Activated CD8-positive, alpha-beta T cell treated with anti-CD3 and anti-CD28 coated beads for 36 hours (primary cell): ENCODE measurements around the gene PRKCG. TPM values are rescaled to one million over a fixed set of nuclear protein-coding genes. Genes with fewer than 3 reads are reported as not detected.

Experiments
- ATAC-seq: fragments of 200-7000 bp; cut with Tn5 transposase; one replicate; pipeline ENCODE4 v1.10.0; 2021; ENCODE audit warnings: mild to moderate bottlenecking, moderate library complexity
- CTCF ChIA-PET: fragments of 350-600 bp; sonication (Branson Sonifier 250); formaldehyde crosslinking; loops from one replicate; lab custom pipeline; 2021; ENCODE audit warnings: antibody characterized with exemption; lab: Charles Lee
- POLR2A ChIA-PET: fragments of 350-600 bp; sonication (Branson Sonifier 250); formaldehyde crosslinking; loops from one replicate; lab custom pipeline; 2021; ENCODE audit warnings: antibody characterized with exemption; lab: Charles Lee
- DNase-seq: peaks from one replicate; pipeline ENCODE4 v3.0.0-alpha.2; 2020
- H3K27ac Mint-ChIP-seq: one replicate; pipeline ENCODE4 v1.8.0; 2021; ENCODE audit warnings: mild to moderate bottlenecking, mixed read lengths
- H3K27me3 Mint-ChIP-seq: one replicate; pipeline ENCODE4 v1.8.0; 2021; ENCODE audit warnings: mixed read lengths
- H3K36me3 Mint-ChIP-seq: one replicate; pipeline ENCODE4 v1.8.0; 2021; ENCODE audit warnings: low read depth, mixed read lengths
- H3K4me1 Mint-ChIP-seq: one replicate; pipeline ENCODE4 v1.8.0; 2021; ENCODE audit warnings: low read depth, mixed read lengths
- H3K4me3 Mint-ChIP-seq: one replicate; pipeline ENCODE4 v1.8.0; 2021; ENCODE audit warnings: mild to moderate bottlenecking, moderate library complexity, mixed read lengths
- H3K9me3 Mint-ChIP-seq: one replicate; pipeline ENCODE4 v1.8.0; 2021; ENCODE audit warnings: mixed read lengths
- intact Hi-C: fragments of 100-400 bp; cut with micrococcal nuclease; formaldehyde crosslinking; loops from one replicate; pipeline ENCODE4 v1.10.0; 2022
- total RNA-seq, 2 experiments: library from RNA; stranded (reverse); gene quantifications; one replicate each; pipeline ENCODE4 v1.2.3, GENCODE V29; 2021
- TF ChIP-seq, protein P1 (sequence below): fragments of 200-600 bp; IDR thresholded peaks from one replicate; pipeline ENCODE4 v1.8.0; 2022; ENCODE audit warnings: antibody characterized with exemption, mild to moderate bottlenecking

The PRKCG gene
- total RNA-seq, 2 experiments from 2014 or later, result 0.11 TPM; not detected in 1

- ATAC-seq (no peak), DNase-seq (no peak)
- Mint-ChIP-seq H3K36me3 (no peaks in the 10 kb centered on the region), H3K4me3 (no peak overlapping the region), H3K27ac (no peak overlapping the region), H3K27me3 (peaks cover 25% of the 10 kb centered on the region), H3K9me3 (no peaks in the 10 kb centered on the region), H3K4me1 (peaks cover 4% of the 10 kb centered on the region)
- CTCF ChIA-PET, result interaction anchor here (0.9 to 2.0 kb wide), 3 partner anchors 65 to 183 kb away, joined by 3 to 7 read pairs (median 5); no protein-coding TSS in a partner anchor
- TF ChIP-seq, protein P1, sequence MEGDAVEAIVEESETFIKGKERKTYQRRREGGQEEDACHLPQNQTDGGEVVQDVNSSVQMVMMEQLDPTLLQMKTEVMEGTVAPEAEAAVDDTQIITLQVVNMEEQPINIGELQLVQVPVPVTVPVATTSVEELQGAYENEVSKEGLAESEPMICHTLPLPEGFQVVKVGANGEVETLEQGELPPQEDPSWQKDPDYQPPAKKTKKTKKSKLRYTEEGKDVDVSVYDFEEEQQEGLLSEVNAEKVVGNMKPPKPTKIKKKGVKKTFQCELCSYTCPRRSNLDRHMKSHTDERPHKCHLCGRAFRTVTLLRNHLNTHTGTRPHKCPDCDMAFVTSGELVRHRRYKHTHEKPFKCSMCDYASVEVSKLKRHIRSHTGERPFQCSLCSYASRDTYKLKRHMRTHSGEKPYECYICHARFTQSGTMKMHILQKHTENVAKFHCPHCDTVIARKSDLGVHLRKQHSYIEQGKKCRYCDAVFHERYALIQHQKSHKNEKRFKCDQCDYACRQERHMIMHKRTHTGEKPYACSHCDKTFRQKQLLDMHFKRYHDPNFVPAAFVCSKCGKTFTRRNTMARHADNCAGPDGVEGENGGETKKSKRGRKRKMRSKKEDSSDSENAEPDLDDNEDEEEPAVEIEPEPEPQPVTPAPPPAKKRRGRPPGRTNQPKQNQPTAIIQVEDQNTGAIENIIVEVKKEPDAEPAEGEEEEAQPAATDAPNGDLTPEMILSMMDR, result no peak
- intact Hi-C loops, result loop anchor here (10.0 kb wide), 1 partner anchor 57 kb away; the partner anchor contains the start of gene CACNG7
- POLR2A ChIA-PET, result no interaction called here
These were observed 34.4 kb upstream of the PRKCG start for GRCh38 chr19:53847555-53847954.

DNA sequence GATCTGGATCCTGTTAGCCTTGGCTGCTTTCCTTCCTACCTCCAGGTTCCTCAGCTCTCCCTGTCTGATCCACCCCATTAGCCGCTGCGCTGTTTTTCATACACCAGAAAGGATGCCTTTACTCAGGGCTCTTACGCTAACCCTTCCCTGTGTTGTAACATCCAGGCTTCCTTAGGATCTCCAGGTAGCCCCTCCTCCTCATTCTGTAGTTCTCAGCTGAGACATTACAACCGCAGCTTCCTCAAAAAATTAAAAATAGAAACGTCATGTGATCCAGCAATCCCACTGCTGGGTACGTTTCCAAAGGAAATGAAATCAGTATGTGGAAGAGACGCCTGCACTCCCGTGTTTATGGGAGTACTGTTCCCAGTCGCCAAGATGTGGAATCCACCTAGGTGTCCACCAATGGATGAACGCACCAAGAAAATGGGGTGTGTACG lies 32.7 kb upstream of the PRKCG start:
- Mint-ChIP-seq H3K27me3 (peaks cover 25% of the 10 kb centered on the region), H3K4me3 (no peak overlapping the region), H3K36me3 (no peaks in the 10 kb centered on the region), H3K4me1 (peaks cover 4% of the 10 kb centered on the region), H3K27ac (no peak overlapping the region), H3K9me3 (no peaks in the 10 kb centered on the region)
- intact Hi-C loops, result loop anchor here (10.0 kb wide), 1 partner anchor 56 kb away; the partner anchor contains the start of gene CACNG7
- POLR2A ChIA-PET, result no interaction called here
- ATAC-seq (no peak), DNase-seq (no peak)
- TF ChIP-seq, protein P1, result no peak
- CTCF ChIA-PET, result interaction anchor here (1.6 to 1.9 kb wide), 2 partner anchors 63 to 175 kb away, joined by 5 to 7 read pairs; no protein-coding TSS in a partner anchor

DNA sequence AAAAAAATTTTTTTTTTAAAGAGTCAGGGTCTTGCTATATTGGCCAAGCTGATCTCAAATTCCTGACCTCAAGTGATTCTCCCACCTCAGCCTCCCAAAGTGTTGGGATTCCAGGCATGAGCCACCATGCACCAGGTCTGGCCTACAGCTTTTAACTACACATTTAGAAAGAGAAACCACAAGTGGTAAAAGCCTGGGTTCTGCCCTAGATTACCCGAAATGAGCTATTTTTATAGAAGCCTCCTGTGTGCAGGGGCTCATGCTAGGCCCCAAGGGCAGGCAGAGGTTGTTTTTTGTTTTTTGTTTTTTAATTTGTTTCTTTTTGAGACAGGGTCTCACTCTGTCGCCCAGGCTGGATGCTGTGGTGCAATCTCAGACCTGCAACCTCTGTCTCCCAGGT lies 28.3 kb upstream of the PRKCG start:
- Mint-ChIP-seq H3K4me1 (peaks cover 4% of the 10 kb centered on the region), H3K9me3 (no peaks in the 10 kb centered on the region), H3K4me3 (no peak overlapping the region), H3K27ac (no peak overlapping the region), H3K36me3 (no peaks in the 10 kb centered on the region), H3K27me3 (peaks cover 18% of the 10 kb centered on the region)
- TF ChIP-seq, protein P1, result no peak
- no peak for DNase-seq
- ChIA-PET POLR2A (interaction anchor here (0.6 to 1.1 kb wide), 2 partner anchors 17 to 51 kb away, joined by 3 read pairs; no protein-coding TSS in a partner anchor), CTCF (interaction anchor here (0.9 to 1.8 kb wide), 6 partner anchors 9 to 242 kb away, joined by 4 to 9 read pairs (median 6); partner anchors contain the start of gene MYADM)
- peak; percentile 57 for ATAC-seq
- intact Hi-C loops, result no loop called here

- H3K27ac Mint-ChIP-seq, result no peak overlapping the region
- intact Hi-C loops, result no loop called here
- H3K4me3 Mint-ChIP-seq, result no peak overlapping the region
- no peaks in the 10 kb centered on the region for H3K36me3 Mint-ChIP-seq
- peaks cover 13% of the 10 kb centered on the region for H3K4me1 Mint-ChIP-seq
- ATAC-seq, result no peak
- H3K27me3 Mint-ChIP-seq, result no peaks in the 10 kb centered on the region
- no peak for DNase-seq
- ChIA-PET POLR2A (interaction anchor here (5.0 kb wide), 1 partner anchor 12 kb away, joined by 18 read pairs; no protein-coding TSS in a partner anchor), CTCF (interaction anchor here (0.9 kb wide), 1 partner anchor 160 kb away, joined by 3 read pairs; no protein-coding TSS in a partner anchor)
- TF ChIP-seq, protein P1, result no peak
- no peaks in the 10 kb centered on the region for H3K9me3 Mint-ChIP-seq
These were observed 17.6 kb upstream of the PRKCG start for GRCh38 chr19:53864308-53864836.

DNA sequence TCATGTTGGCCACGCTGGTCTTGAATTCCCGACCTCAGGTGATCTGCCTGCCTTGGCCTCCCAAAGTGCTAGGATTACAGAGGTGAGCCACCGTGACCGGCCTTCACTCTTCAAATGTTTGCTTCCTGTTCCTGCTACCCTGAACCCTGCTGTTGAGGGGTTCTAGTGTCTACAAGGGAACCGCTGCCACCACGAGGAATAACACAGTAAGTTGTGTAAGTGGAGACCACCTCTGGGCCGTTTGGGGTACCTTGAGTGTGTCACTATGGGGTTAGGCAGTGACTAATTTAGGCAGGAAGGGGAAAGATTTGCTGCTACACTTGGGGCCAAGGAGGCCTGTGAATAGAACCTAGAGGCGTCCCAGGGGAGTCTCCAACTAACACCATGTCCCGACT lies 16.5 kb upstream of the PRKCG start:
- Mint-ChIP-seq H3K4me3 (peak overlapping the region; percentile 92), H3K4me1 (peaks cover 15% of the 10 kb centered on the region), H3K27ac (peak overlapping the region; percentile 79), H3K9me3 (no peaks in the 10 kb centered on the region), H3K27me3 (no peaks in the 10 kb centered on the region), H3K36me3 (peaks cover 4% of the 10 kb centered on the region)
- TF ChIP-seq, protein P1, result no peak
- ChIA-PET CTCF (interaction anchor here (1.0 to 3.0 kb wide), 2 partner anchors 17 to 159 kb away, joined by 3 to 14 read pairs; partner anchors contain the start of gene PRKCG), POLR2A (interaction anchor here (1.5 to 5.0 kb wide), 2 partner anchors 11 to 13 kb away, joined by 8 to 18 read pairs; no protein-coding TSS in a partner anchor)
- ATAC-seq (no peak), DNase-seq (peak; percentile 38)
- intact Hi-C loops, result no loop called here
